OCI-LY1 (cell line): ENCODE results near the gene VWA8.

ENCODE experiments used
- H2AFZ ChIP-seq: fragments of 200-600 bp; sonication (generic), shearing (Covaris generic); 2 replicates; pipeline ENCODE4 v1.6.0; 2014; ENCODE audit warnings: antibody characterized with exemption, mild to moderate bottlenecking, low read length
- H3F3A ChIP-seq: fragments of 200-600 bp; sonication (generic), shearing (Covaris generic); 2 replicates; pipeline ENCODE4 v1.6.0; 2014; ENCODE audit warnings: mild to moderate bottlenecking, antibody characterized with exemption, low read length, moderate library complexity; ENCODE audit not compliant: insufficient read depth
- H3K27ac ChIP-seq: fragments of 200-600 bp; sonication (generic); 2 replicates; pipeline ENCODE4 v1.5.1; 2014; ENCODE audit warnings: low read length, mixed run types, mild to moderate bottlenecking, low read depth; ENCODE audit not compliant: poor library complexity, severe bottlenecking
- H3K27me3 ChIP-seq: fragments of 200-600 bp; sonication (generic); 2 replicates; pipeline ENCODE4 v1.6.0; 2014; ENCODE audit warnings: antibody characterized with exemption, mild to moderate bottlenecking, low read length, moderate library complexity; ENCODE audit not compliant: insufficient read depth
- H3K36me3 ChIP-seq: fragments of 200-600 bp; sonication (generic); 2 replicates; pipeline ENCODE4 v1.6.1; 2014; ENCODE audit warnings: mild to moderate bottlenecking, antibody characterized with exemption, low read length, moderate library complexity, mixed read lengths; ENCODE audit not compliant: insufficient read depth
- H3K4me1 ChIP-seq: fragments of 200-600 bp; sonication (generic); 2 replicates; pipeline ENCODE4 v1.5.1; 2014; ENCODE audit warnings: mild to moderate bottlenecking, low read length, moderate library complexity; ENCODE audit not compliant: insufficient read depth, severe bottlenecking
- H3K4me2 ChIP-seq: fragments of 200-600 bp; sonication (generic), shearing (Covaris generic); 2 replicates; pipeline ENCODE4 v1.6.1; 2014; ENCODE audit warnings: low read length
- H3K4me3 ChIP-seq: fragments of 200-600 bp; sonication (generic); 2 replicates; pipeline ENCODE4 v1.5.1; 2014; ENCODE audit warnings: low read length, low read depth, mild to moderate bottlenecking, mixed read lengths; ENCODE audit not compliant: poor library complexity, severe bottlenecking
- H3K79me2 ChIP-seq: fragments of 200-600 bp; shearing (Covaris generic); 2 replicates; pipeline ENCODE4 v1.6.1; 2016; ENCODE audit warnings: mixed run types, low read length, mixed read lengths; ENCODE audit not compliant: insufficient read depth
- H3K9ac ChIP-seq: fragments of 200-600 bp; sonication (generic), shearing (Covaris generic); 2 replicates; pipeline ENCODE4 v1.6.1; 2014; ENCODE audit warnings: mild to moderate bottlenecking, low read length, mixed read lengths
- H3K9me2 ChIP-seq: fragments of 200-600 bp; sonication (generic), shearing (Covaris generic); 2 replicates; pipeline ENCODE4 v1.6.1; 2014; ENCODE audit warnings: low read depth, mild to moderate bottlenecking, low read length, mixed read lengths
- H3K9me3 ChIP-seq: fragments of 200-600 bp; shearing (Covaris generic); 2 replicates; pipeline ENCODE4 v1.6.1; 2014; ENCODE audit warnings: low read length, mixed read lengths
- H4K20me1 ChIP-seq: fragments of 200-600 bp; sonication (generic), shearing (Covaris generic); 2 replicates; pipeline ENCODE4 v1.6.0; 2016; ENCODE audit warnings: mild to moderate bottlenecking, low read length; ENCODE audit not compliant: insufficient read depth
- CTCF ChIP-seq: fragments of 200-600 bp; sonication (generic), shearing (Covaris generic); IDR thresholded peaks from 2 replicates; pipeline ENCODE4 v1.5.1; 2017; ENCODE audit warnings: mild to moderate bottlenecking, antibody characterized with exemption, low read length, moderate library complexity, mixed read lengths
- EZH2 ChIP-seq: fragments of 200-600 bp; sonication (generic), shearing (Covaris generic); IDR thresholded peaks from 2 replicates; pipeline ENCODE4 v1.8.0; 2017; ENCODE audit warnings: borderline replicate concordance, mixed run types, mild to moderate bottlenecking, antibody characterized with exemption, low read length, moderate library complexity, mixed read lengths

Gene VWA8

GRCh38 chr13:41707194-41707821, 253.6 kb downstream of the VWA8 start:
- no peaks in the 10 kb centered on the region for H3K9me3 ChIP-seq
- no peaks in the 10 kb centered on the region for H3K27me3 ChIP-seq
- no peaks in the 10 kb centered on the region for H3F3A ChIP-seq
- no peaks in the 10 kb centered on the region for H3K79me2 ChIP-seq
- H3K4me2 ChIP-seq, result no peak overlapping the region
- no peaks in the 10 kb centered on the region for H3K9me2 ChIP-seq
- no peak overlapping the region for H3K27ac ChIP-seq
- no peak for TF ChIP-seq CTCF
- TF ChIP-seq EZH2, result no peak
- H3K36me3 ChIP-seq, result no peaks in the 10 kb centered on the region
- no peaks in the 10 kb centered on the region for H4K20me1 ChIP-seq
- H3K9ac ChIP-seq, result no peak overlapping the region
- no peak overlapping the region for H2AFZ ChIP-seq
- H3K4me3 ChIP-seq, result no peak overlapping the region
- no peaks in the 10 kb centered on the region for H3K4me1 ChIP-seq

- TF ChIP-seq EZH2, result no peak
- no peak for TF ChIP-seq CTCF
- no peaks in the 10 kb centered on the region for H3K79me2 ChIP-seq
- no peaks in the 10 kb centered on the region for H3K36me3 ChIP-seq
- no peaks in the 10 kb centered on the region for H4K20me1 ChIP-seq
- H2AFZ ChIP-seq, result no peak overlapping the region
- no peaks in the 10 kb centered on the region for H3K27me3 ChIP-seq
- no peak overlapping the region for H3K4me2 ChIP-seq
- H3F3A ChIP-seq, result no peaks in the 10 kb centered on the region
- H3K9ac ChIP-seq, result no peak overlapping the region
- H3K9me2 ChIP-seq, result no peaks in the 10 kb centered on the region
- no peaks in the 10 kb centered on the region for H3K9me3 ChIP-seq
- H3K4me3 ChIP-seq, result no peak overlapping the region
- no peak overlapping the region for H3K27ac ChIP-seq
- H3K4me1 ChIP-seq, result peaks cover 2% of the 10 kb centered on the region
Measured at GRCh38 chr13:41706152-41706551, 254.8 kb downstream of the VWA8 start.

GRCh38 chr13:41702540-41702939, 258.4 kb downstream of the VWA8 start:
- no peaks in the 10 kb centered on the region for H3K79me2 ChIP-seq
- no peaks in the 10 kb centered on the region for H3F3A ChIP-seq
- no peak overlapping the region for H3K27ac ChIP-seq

More at GRCh38 chr13:41702540-41702939, 258.4 kb downstream of the VWA8 start:
- no peak overlapping the region for H3K9ac ChIP-seq
- no peaks in the 10 kb centered on the region for H4K20me1 ChIP-seq
- H3K36me3 ChIP-seq, result 0 out of 2 replicates have a peak, but pooled peaks cover 4% of the 10 kb centered on the region
- H3K4me2 ChIP-seq, result no peak overlapping the region
- TF ChIP-seq CTCF (no peak), EZH2 (no peak)
- no peaks in the 10 kb centered on the region for H3K9me3 ChIP-seq
- H3K4me1 ChIP-seq, result peaks cover 12% of the 10 kb centered on the region
- no peak overlapping the region for H3K4me3 ChIP-seq
- no peak overlapping the region for H2AFZ ChIP-seq
- no peaks in the 10 kb centered on the region for H3K9me2 ChIP-seq
- no peaks in the 10 kb centered on the region for H3K27me3 ChIP-seq
